ENCODE results near the gene HECA. TPM values are rescaled to one million over a fixed set of nuclear protein-coding genes. Genes with fewer than 3 reads are reported as not detected.

Gene HECA
- total RNA-seq, 1 donor from 2014 or later = 38.3 TPM

- no peak for DNase-seq
- no peaks in the 10 kb centered on the region for H3K9me3 Mint-ChIP-seq
- no peak overlapping the region for H3K4me3 Mint-ChIP-seq
- intact Hi-C loops (cut with micrococcal nuclease) = no loop called here
- POLR2A ChIA-PET = interaction anchor here (0.9 kb wide), 1 partner anchor 244 kb away, joined by 3 read pairs; no protein-coding TSS in a partner anchor
- peak overlapping the region; percentile 25 for H3K27ac Mint-ChIP-seq
- H3K27me3 Mint-ChIP-seq = no peaks in the 10 kb centered on the region
- no peak for TF ChIP-seq CTCF (IDR thresholded peaks at IDR 0.05)
- peaks cover 49% of the 10 kb centered on the region for H3K4me1 Mint-ChIP-seq
- no peak for ATAC-seq (ENCODE audit: low read depth)
- H3K36me3 Mint-ChIP-seq (ENCODE audit: low read depth) = no peaks in the 10 kb centered on the region
- CTCF ChIA-PET = interaction anchor here (2.5 kb wide), 1 partner anchor 92 kb away, joined by 24 read pairs; no protein-coding TSS in a partner anchor
Measured at GRCh38 chr6:139126931-139127330, 7.9 kb upstream of the HECA start.

GRCh38 chr6:139129284-139129683 is 5.6 kb upstream of the HECA start:
- H3K4me3 Mint-ChIP-seq = no peak overlapping the region
- TF ChIP-seq CTCF (IDR thresholded peaks at IDR 0.05) = no peak
- intact Hi-C loops (cut with micrococcal nuclease) = no loop called here
- ChIA-PET POLR2A (no interaction called here), CTCF (interaction anchor here (1.5 kb wide), 1 partner anchor 91 kb away, joined by 3 read pairs; no protein-coding TSS in a partner anchor)
- peaks cover 55% of the 10 kb centered on the region for H3K4me1 Mint-ChIP-seq
- no peak for DNase-seq
- no peaks in the 10 kb centered on the region for H3K36me3 Mint-ChIP-seq (ENCODE audit: low read depth)
- H3K27me3 Mint-ChIP-seq = no peaks in the 10 kb centered on the region
- ATAC-seq (ENCODE audit: low read depth) = no peak
- H3K9me3 Mint-ChIP-seq = no peaks in the 10 kb centered on the region
- H3K27ac Mint-ChIP-seq = no peak overlapping the region

GRCh38 chr6:139131736-139132280 is 3.1 kb upstream of the HECA start:
- intact Hi-C loops (cut with micrococcal nuclease) = loop anchor here (1.0 to 10.0 kb wide), 5 partner anchors 18 to 537 kb away; no protein-coding TSS in a partner anchor
- ATAC-seq (ENCODE audit: low read depth) = no peak
- no peaks in the 10 kb centered on the region for H3K27me3 Mint-ChIP-seq

GRCh38 chr6:139133262-139134063 is 1.4 kb upstream of the HECA start:
- Mint-ChIP-seq H3K4me3 (peak overlapping the region; percentile 79), H3K4me1 (peaks cover 66% of the 10 kb centered on the region)
- POLR2A ChIA-PET = interaction anchor here (0.8 to 4.4 kb wide), 10 partner anchors 8 to 241 kb away, joined by 3 to 38 read pairs (median 4); partner anchors contain the start of gene CITED2

More at GRCh38 chr6:139131736-139132280, 3.1 kb upstream of the HECA start:
- DNase-seq = no peak
- Mint-ChIP-seq H3K4me3 (peak overlapping the region; percentile 65), H3K4me1 (peaks cover 52% of the 10 kb centered on the region), H3K9me3 (no peaks in the 10 kb centered on the region), H3K36me3 (ENCODE audit: low read depth) (peaks cover 7% of the 10 kb centered on the region), H3K27ac (peak overlapping the region; percentile 93)
- POLR2A ChIA-PET = interaction anchor here (0.6 to 4.4 kb wide), 4 partner anchors 14 to 243 kb away, joined by 3 to 38 read pairs (median 4); partner anchors contain the start of gene CITED2
- TF ChIP-seq CTCF (IDR thresholded peaks at IDR 0.05) = no peak
- CTCF ChIA-PET = interaction anchor here (0.6 to 2.7 kb wide), 11 partner anchors 13 to 318 kb away, joined by 3 to 11 read pairs (median 4); partner anchors contain the start of gene CITED2

More at GRCh38 chr6:139133262-139134063, 1.4 kb upstream of the HECA start:
- intact Hi-C loops (cut with micrococcal nuclease) = loop anchor here (1.0 to 10.0 kb wide), 7 partner anchors 8 to 539 kb away; no protein-coding TSS in a partner anchor
- DNase-seq (no peak), ATAC-seq (ENCODE audit: low read depth) (peak; percentile 38)
- peaks cover 15% of the 10 kb centered on the region for H3K36me3 Mint-ChIP-seq (ENCODE audit: low read depth)
- CTCF ChIA-PET = interaction anchor here (0.7 to 2.7 kb wide), 3 partner anchors 8 to 241 kb away, joined by 3 to 11 read pairs (median 3); partner anchors contain the start of gene CITED2
- peak overlapping the region; percentile 93 for H3K27ac Mint-ChIP-seq
- H3K27me3 Mint-ChIP-seq = no peaks in the 10 kb centered on the region
- TF ChIP-seq CTCF (IDR thresholded peaks at IDR 0.05) = no peak
- H3K9me3 Mint-ChIP-seq = no peaks in the 10 kb centered on the region
